Type B pancreatic cell (in vitro differentiated cells): Measurements from ENCODE around the gene OR1S1. TPM values are rescaled to one million over a fixed set of nuclear protein-coding genes. Genes with fewer than 3 reads are reported as not detected.

Experiments used
- DNase-seq: peaks from one replicate; pipeline ENCODE4 v3.0.0; 2021; ENCODE audit warnings: mixed read lengths; ENCODE audit not compliant: unreplicated experiment; ENCODE audit errors: extremely low spot score
- H3K27ac Mint-ChIP-seq: 2 replicates; pipeline ENCODE4 v1.8.0; 2021; ENCODE audit warnings: mild to moderate bottlenecking, mixed read lengths
- H3K27me3 Mint-ChIP-seq: 2 replicates; pipeline ENCODE4 v1.8.0; 2021; ENCODE audit warnings: mixed read lengths
- H3K36me3 Mint-ChIP-seq: 2 replicates; pipeline ENCODE4 v1.8.0; 2021; ENCODE audit warnings: mixed read lengths
- H3K4me1 Mint-ChIP-seq: one replicate; pipeline ENCODE4 v1.8.0; 2021; ENCODE audit warnings: mixed read lengths; ENCODE audit not compliant: unreplicated experiment
- H3K4me3 Mint-ChIP-seq: 2 replicates; pipeline ENCODE4 v1.8.0; 2021; ENCODE audit warnings: mild to moderate bottlenecking, mixed read lengths
- H3K9me3 Mint-ChIP-seq: 2 replicates; pipeline ENCODE4 v1.8.0; 2021; ENCODE audit warnings: mixed read lengths
- total RNA-seq: library from RNA; stranded (reverse); gene quantifications from 2 replicates; pipeline ENCODE4 v1.2.1, GENCODE V29; 2021; ENCODE audit warnings: low replicate concordance
- TF ChIP-seq, protein P1 (sequence below): fragments of 200-600 bp; sonication (generic); conservative IDR thresholded peaks from 2 replicates; pipeline ENCODE4 v1.5.0; 2021; ENCODE audit warnings: antibody characterized with exemption, mild to moderate bottlenecking

The OR1S1 gene
- total RNA-seq, 1 donor from 2014 or later: not detected

DNA sequence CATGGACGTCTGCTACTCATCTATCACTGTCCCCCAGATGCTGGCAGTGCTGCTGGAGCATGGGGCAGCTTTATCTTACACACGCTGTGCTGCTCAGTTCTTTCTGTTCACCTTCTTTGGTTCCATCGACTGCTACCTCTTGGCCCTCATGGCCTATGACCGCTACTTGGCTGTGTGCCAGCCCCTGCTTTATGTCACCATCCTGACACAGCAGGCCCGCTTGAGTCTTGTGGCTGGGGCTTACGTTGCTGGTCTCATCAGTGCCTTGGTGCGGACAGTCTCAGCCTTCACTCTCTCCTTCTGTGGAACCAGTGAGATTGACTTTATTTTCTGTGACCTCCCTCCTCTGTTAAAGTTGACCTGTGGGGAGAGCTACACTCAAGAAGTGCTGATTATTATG, 32.9 kb upstream of the OR1S1 start:
- Mint-ChIP-seq H3K27ac (no peak overlapping the region), H3K36me3 (no peaks in the 10 kb centered on the region), H3K4me1 (no peaks in the 10 kb centered on the region), H3K9me3 (no peaks in the 10 kb centered on the region), H3K27me3 (no peaks in the 10 kb centered on the region), H3K4me3 (no peak overlapping the region)
- TF ChIP-seq, protein P1, sequence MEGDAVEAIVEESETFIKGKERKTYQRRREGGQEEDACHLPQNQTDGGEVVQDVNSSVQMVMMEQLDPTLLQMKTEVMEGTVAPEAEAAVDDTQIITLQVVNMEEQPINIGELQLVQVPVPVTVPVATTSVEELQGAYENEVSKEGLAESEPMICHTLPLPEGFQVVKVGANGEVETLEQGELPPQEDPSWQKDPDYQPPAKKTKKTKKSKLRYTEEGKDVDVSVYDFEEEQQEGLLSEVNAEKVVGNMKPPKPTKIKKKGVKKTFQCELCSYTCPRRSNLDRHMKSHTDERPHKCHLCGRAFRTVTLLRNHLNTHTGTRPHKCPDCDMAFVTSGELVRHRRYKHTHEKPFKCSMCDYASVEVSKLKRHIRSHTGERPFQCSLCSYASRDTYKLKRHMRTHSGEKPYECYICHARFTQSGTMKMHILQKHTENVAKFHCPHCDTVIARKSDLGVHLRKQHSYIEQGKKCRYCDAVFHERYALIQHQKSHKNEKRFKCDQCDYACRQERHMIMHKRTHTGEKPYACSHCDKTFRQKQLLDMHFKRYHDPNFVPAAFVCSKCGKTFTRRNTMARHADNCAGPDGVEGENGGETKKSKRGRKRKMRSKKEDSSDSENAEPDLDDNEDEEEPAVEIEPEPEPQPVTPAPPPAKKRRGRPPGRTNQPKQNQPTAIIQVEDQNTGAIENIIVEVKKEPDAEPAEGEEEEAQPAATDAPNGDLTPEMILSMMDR: no peak
- no peak for DNase-seq

DNA sequence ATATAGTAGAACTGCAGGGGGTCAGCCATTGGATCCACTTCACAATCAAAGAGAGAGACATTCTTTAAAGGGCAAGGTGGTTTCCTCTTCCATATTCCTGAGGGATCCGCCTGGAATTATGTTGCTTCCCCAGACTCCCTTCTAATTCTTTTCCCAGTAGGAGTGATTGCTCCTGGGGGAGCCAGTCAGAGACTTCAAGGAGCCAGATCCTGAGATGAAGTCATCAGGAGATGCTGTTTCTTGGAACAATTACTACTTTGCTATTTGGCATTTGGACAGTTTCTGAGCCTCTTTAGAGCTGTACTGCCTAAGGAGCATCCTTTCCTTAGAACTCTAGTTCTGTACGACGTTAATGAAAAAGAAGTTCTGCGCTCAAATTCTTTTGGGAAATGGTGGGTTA, 25.6 kb upstream of the OR1S1 start:
- TF ChIP-seq, protein P1: no peak
- DNase-seq: no peak
- no peak overlapping the region for H3K4me3 Mint-ChIP-seq
- H3K27me3 Mint-ChIP-seq: peaks cover 3% of the 10 kb centered on the region
- H3K4me1 Mint-ChIP-seq: no peaks in the 10 kb centered on the region
- no peaks in the 10 kb centered on the region for H3K36me3 Mint-ChIP-seq
- no peaks in the 10 kb centered on the region for H3K9me3 Mint-ChIP-seq
- H3K27ac Mint-ChIP-seq: no peak overlapping the region

DNA sequence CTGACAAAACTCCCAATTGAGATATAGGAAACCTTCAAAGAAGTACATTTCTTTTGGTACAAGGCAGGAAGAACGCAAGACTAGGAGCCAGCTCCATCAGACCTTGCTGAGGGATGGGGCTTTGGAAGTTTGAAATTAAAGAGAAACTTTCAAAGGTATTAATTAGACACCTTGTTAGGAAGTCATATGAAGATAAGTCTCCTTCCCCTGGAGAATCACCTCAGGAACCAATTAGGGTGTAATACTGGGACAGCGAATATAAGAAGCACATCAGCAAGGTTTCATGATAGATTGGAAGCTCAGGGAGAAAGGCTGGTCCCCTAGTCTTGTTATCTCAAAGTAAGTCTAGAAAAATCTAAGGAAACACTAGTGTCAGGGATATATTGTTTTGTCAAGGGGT, 23.8 kb upstream of the OR1S1 start, which contains the start of gene OR9Q2:
Gene OR9Q2 (plus strand): TSS at position 301 of the 400 bp plus-strand sequence. CDS start 1,421 bp downstream, outside the sequence.
- TF ChIP-seq, protein P1: no peak
- Mint-ChIP-seq H3K9me3 (no peaks in the 10 kb centered on the region), H3K4me3 (no peak within 1 kb of the TSS), H3K4me1 (no peaks in the 10 kb centered on the region), H3K27me3 (peaks cover 3% of the 10 kb centered on the region), H3K36me3 (no peaks in the 10 kb centered on the region), H3K27ac (no peak within 1 kb of the TSS)
- no peak for DNase-seq

DNA sequence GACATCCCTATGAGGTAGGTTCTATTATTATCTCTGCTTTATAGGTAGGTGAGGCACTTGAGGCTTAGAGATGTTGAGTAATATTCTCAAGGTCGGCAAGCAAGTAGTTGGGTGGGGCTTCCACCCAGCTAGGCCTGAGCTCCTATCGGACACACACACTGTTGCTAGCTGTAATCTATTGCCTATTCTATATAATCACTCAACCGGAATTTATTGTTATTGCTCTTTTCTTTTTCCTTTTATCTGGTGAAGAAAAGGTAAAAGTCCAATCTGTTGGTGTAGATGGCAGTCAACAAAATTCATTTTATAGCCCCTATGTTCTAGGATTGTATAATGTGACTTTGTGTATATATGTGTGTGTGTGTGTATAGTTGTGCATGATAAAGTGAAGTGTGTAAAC, 20.3 kb upstream of the OR1S1 start:
- no peaks in the 10 kb centered on the region for H3K4me1 Mint-ChIP-seq
- H3K36me3 Mint-ChIP-seq: no peaks in the 10 kb centered on the region
- no peak overlapping the region for H3K27ac Mint-ChIP-seq
- no peaks in the 10 kb centered on the region for H3K27me3 Mint-ChIP-seq
- no peak for DNase-seq
- no peaks in the 10 kb centered on the region for H3K9me3 Mint-ChIP-seq
- H3K4me3 Mint-ChIP-seq: no peak overlapping the region
- TF ChIP-seq, protein P1: no peak

DNA sequence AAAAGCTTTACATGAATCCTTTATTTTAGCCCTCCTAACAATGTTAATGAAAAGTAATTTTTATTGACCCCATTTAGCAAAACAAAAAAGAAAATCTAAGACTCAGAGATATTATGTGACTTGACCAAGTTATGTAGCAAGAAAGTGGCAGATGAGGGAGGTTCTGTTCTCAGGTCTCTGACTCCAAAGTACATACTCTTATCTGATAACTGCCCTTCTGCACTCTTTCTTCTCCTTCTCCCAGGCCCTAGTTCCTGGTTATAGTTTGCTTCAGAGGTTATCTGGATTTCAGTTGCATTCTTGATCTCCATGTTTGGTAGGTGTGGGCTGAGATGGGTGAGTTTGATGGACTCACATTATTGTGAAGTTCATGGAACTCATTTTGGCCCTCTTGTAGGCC, 19.1 kb upstream of the OR1S1 start:
- no peak for DNase-seq
- Mint-ChIP-seq H3K4me1 (no peaks in the 10 kb centered on the region), H3K4me3 (no peak overlapping the region), H3K9me3 (no peaks in the 10 kb centered on the region), H3K27ac (no peak overlapping the region), H3K36me3 (no peaks in the 10 kb centered on the region), H3K27me3 (no peaks in the 10 kb centered on the region)
- TF ChIP-seq, protein P1: no peak

DNA sequence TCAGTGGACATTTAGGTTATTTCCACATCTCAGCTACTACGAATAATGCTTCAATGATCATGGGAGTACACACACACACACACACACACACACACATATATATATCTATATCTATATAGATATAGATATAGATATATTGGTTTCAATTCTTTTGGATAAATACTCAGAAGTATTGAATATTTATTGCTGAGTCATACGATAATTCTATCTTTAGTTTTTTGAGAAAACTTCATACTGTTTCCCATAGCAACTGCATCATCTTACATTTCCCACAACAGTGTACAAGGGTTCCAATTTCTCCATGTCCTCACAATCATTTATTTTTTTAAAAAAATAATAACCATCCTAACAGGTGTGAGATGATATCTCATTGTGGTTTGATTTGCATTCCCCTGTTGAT, 16.6 kb upstream of the OR1S1 start:
- no peak for DNase-seq
- Mint-ChIP-seq H3K4me1 (no peaks in the 10 kb centered on the region), H3K36me3 (no peaks in the 10 kb centered on the region), H3K27me3 (no peaks in the 10 kb centered on the region), H3K4me3 (no peak overlapping the region), H3K27ac (no peak overlapping the region), H3K9me3 (no peaks in the 10 kb centered on the region)
- TF ChIP-seq, protein P1: no peak
